Measurements from ENCODE around the gene ZNF264.

DNA sequence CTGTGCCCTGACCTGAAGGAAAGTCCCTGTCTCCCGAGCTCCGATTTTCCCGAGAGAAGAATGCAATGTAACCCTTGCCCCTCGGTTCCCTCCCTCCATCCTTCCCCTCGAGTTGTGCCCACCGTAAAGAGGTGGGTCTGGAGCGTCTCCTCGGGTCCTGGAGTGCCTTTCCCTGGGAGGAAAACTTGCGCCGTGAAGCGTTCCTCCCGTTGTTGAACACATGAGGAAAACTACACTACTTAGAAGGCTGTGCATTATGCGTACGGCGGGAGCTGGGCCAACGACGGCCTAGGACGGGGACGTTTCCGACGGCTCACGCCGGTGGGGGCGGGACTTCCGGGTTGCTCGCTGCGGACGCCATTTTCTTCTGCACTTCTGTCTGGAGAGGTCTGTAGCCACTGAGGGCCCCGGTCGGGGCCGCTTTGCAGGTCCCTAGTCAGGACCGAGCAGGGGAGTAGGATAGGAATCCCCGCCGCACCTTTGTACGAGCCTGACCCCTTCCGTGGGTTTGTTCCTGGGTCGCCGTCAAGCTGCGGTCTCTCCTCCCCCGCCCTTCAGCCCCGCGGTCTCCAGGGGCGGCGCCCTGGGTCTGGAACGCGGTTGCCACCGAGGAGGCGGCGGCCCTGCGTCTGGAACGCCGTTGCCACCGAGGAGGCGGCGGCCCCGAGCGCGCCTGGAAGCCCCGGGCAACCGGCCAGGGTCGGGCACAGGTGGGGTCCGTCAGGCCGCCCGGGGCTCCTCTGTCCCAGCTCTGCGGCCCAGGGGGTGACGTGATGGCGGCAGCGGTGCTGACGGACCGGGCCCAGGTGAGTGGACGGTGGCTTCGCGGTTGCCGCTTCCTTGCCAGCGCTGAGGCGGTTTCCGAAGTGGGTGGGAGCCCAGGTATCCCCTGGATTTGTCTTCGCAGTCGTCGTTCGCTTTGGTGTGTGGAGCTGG lies at the start of gene ZNF264:
- TF ChIP-seq, protein P1, sequence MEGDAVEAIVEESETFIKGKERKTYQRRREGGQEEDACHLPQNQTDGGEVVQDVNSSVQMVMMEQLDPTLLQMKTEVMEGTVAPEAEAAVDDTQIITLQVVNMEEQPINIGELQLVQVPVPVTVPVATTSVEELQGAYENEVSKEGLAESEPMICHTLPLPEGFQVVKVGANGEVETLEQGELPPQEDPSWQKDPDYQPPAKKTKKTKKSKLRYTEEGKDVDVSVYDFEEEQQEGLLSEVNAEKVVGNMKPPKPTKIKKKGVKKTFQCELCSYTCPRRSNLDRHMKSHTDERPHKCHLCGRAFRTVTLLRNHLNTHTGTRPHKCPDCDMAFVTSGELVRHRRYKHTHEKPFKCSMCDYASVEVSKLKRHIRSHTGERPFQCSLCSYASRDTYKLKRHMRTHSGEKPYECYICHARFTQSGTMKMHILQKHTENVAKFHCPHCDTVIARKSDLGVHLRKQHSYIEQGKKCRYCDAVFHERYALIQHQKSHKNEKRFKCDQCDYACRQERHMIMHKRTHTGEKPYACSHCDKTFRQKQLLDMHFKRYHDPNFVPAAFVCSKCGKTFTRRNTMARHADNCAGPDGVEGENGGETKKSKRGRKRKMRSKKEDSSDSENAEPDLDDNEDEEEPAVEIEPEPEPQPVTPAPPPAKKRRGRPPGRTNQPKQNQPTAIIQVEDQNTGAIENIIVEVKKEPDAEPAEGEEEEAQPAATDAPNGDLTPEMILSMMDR (IDR thresholded peaks at IDR 0.05): no peak
- no peak for TF ChIP-seq POLR2A (IDR thresholded peaks at IDR 0.05)

Data from Peyer's patch (tissue), 4 donors.